Measurements from ENCODE around the gene PRSS22.

DNA sequence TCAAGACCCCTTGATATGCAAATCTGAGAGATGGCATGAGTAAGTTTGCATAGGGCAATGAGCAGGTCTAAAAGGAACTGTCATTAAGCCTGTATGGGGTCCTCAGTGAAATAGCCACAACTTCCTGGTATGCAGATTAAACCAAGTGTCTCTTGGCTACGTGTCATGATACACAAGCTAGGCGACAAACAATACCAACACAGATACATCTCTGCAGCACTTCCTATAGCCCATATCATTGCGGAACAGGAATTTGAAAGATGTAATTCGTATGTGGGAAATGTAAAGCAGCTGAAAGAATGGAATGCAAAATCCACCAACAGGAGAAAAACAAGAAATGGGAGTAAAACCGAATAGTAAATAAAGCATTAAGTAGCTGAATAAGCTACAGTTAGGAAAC, 12.9 kb downstream of the PRSS22 start:
- TF ChIP-seq JUN (CRISPR knock-in tag; IDR thresholded peaks at IDR 0.05) (no peak), ELF4 (CRISPR knock-in tag; IDR thresholded peaks at IDR 0.05; ENCODE audit: low read depth) (no peak), KAT7 (CRISPR knock-in tag; IDR thresholded peaks at IDR 0.05; ENCODE audit: borderline replicate concordance) (no peak)
- TF ChIP-seq, protein P1, sequence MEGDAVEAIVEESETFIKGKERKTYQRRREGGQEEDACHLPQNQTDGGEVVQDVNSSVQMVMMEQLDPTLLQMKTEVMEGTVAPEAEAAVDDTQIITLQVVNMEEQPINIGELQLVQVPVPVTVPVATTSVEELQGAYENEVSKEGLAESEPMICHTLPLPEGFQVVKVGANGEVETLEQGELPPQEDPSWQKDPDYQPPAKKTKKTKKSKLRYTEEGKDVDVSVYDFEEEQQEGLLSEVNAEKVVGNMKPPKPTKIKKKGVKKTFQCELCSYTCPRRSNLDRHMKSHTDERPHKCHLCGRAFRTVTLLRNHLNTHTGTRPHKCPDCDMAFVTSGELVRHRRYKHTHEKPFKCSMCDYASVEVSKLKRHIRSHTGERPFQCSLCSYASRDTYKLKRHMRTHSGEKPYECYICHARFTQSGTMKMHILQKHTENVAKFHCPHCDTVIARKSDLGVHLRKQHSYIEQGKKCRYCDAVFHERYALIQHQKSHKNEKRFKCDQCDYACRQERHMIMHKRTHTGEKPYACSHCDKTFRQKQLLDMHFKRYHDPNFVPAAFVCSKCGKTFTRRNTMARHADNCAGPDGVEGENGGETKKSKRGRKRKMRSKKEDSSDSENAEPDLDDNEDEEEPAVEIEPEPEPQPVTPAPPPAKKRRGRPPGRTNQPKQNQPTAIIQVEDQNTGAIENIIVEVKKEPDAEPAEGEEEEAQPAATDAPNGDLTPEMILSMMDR (IDR thresholded peaks at IDR 0.05) = no peak
- TF ChIP-seq, protein P2, sequence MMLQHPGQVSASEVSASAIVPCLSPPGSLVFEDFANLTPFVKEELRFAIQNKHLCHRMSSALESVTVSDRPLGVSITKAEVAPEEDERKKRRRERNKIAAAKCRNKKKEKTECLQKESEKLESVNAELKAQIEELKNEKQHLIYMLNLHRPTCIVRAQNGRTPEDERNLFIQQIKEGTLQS (CRISPR knock-in tag; conservative IDR thresholded peaks at IDR 0.05) = no peak

All from WTC11 (cell line).